ENCODE results near the gene OR2H2.

OR2H2 gene

GRCh38 chr6:29629571-29629970 is 44.6 kb downstream of the OR2H2 start:
- DNase-seq (ENCODE audit: low read depth in 2 of 2), result no peak

GRCh38 chr6:29630315-29630714 is 45.4 kb downstream of the OR2H2 start:
- no peak for DNase-seq (ENCODE audit: low read depth in 2 of 2)

DNA sequence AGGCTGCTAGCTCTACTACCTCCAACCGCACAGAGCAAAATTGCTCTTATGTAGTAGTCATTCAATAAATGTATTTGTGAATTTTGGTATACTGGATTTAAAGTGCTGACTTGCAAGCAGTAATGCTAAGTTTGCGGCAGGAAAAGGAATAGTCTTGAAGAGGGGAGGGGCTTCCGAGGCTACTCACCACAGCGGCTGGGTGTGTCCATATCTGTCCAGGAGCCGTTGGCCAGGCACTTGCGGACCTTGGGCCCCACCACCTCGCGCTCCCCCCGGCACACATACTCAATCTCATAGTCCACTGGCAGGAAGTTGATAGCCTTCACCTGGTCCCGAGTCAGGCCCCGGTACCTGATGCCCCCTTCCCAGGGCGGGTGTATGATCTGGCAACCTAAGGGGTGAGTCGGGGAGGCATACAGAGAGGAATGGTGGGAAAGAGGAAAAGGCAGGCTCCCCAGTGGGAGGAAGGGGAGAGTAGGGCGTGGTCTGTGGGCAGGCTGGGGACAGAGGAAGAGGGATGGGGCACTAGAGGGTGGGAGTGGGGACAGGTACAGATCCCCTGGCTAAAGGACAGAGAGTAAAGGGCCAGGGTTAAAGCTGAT is 46.4 kb downstream of the OR2H2 start:
- DNase-seq (ENCODE audit: low read depth in 2 of 2), result no peak

DNA sequence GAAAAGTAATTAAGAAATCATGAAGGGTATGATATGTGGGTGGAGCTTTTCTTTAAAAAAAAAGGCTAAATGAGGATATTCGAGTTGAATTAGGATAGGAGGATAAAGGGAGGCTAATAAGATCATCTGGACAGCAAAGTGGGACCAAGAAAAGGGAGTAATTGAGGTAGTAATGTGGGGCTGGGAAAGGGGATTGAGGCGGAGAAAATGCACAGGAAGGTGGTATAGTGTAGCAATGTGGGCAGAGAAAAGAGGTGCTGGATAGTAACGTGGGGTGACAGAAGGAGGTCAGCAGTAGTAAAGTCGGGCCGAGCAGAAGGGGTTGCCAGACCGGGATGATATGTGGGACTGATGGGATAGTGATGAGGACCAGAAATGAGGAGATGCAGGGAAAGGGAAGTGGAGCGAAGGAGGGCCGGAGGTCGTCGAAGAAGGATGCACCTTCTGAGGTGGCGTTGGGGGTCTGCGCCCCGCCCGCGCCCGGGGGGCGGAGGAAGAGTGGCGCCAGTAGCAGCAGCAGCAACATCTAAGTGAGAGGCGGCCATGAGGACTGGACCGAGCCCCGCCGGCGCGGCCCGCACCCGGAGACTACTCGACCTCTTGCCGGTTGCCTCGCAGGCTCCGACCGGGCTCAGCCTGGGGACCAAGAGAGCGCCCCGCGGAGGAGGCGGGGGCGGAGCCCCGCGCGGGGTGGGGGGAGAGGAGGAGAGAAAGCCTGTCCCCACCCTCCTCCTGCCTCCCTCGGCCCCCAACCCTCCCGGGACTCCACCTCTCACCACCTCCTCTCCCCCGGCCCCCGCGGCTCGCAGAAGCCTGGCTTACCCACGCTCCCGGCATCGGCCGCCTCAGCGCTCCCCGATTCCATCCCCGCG is 47.2 kb downstream of the OR2H2 start:
- DNase-seq (ENCODE audit: low read depth in 2 of 2), result peak; percentile 36 to 44

DNA sequence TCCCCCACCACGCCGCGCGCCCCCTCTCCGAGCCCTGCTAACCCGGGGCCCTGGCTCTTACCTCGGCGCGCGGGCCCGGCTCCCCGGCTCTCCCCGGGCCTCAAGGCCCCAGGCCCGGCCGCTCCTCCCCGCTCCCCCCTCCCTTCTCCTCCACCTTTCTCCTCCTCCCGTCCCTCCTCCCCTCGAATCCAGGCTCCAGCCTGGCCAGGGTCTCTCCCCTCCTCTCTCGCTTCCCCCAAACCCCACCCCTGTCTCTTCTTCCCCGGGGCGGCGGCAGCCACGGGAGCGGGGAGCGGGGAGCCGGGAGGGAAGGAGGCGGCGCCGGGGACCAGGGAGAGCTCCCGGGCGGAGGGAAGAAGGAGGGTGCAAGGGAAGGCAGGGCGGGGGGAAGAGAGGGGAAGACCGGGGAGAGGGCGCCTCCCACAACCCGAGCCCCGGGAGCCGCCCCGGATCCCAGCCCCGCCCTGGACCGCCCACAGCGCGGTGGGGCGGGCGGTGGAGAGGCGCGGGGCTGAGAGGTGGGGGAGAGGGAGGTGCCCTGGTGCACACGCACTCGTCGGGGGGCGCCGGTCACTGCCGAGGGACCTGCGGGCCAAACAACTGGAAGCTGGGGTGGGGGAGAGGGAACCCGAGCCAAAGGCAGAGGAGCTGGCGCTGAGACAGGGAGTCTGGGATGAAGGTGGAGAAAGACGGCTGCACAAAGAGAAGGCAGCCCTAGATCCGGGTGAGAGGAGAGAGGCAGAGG is 48.0 kb downstream of the OR2H2 start, which contains the start of gene GABBR1:
Gene GABBR1 (minus strand): TSS at position 395 of the 745 bp plus-strand sequence. CDS start 798 bp downstream, outside the sequence.
- DNase-seq (ENCODE audit: low read depth in 2 of 2), result peak; percentile 29 to 34

DNA sequence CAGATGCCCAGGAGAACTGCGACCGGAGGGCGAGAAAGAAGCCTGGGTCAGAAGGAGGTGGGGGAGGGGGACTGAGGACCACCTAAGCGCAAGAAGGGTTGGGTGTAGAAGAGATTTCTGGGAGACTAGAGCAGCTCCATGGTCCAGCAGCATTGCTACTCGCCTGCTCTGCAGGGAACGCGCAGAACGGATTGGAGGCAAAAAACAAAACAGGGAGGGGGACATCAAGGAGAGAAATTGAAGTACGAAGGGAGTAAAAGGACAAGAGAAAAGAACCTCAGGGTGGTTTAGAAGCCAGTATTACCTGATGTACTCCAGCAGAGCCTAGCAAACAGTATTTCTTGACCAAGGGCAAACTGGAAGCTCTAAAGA is 48.6 kb downstream of the OR2H2 start:
- no peak for DNase-seq (ENCODE audit: low read depth in 2 of 2)

DNA sequence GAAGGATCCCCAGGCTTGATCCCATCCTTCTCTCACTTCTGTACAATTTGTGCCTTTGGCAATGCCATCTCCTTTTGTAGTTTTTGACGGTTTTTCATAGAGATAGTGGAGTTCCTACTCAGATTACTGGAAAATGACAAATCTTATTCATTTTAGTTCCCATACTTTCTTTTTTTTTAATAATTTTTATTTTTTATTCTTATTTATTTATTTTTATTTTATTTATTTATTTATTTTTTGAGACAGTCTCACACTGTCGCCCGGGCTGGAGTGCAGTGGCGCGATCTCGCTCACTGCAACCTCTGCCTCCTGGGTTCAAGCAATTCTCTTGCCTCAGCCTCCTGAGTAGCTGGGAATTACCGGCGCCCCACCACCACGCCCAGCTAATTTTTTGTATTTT is 52.3 kb downstream of the OR2H2 start:
- no peak for DNase-seq (ENCODE audit: low read depth in 2 of 2)
